Left lung (tissue), 10 donors: Measurements from ENCODE around the gene TUBA1C. TPM values are rescaled to one million over a fixed set of nuclear protein-coding genes. Genes with fewer than 3 reads are reported as not detected.
"Not testable (repeated sequence)": the region's sequence is repeated elsewhere in the genome, so short reads cannot be mapped to it uniquely, and the experiment has no call there.

Experiments used
- ATAC-seq: fragments of 200-7000 bp; cut with Tn5 transposase; one replicate; pipeline ENCODE4 v1.9.1; 2020; ENCODE audit warnings: moderate library complexity
- DNase-seq, 4 donors: peaks; one replicate each; pipeline ENCODE4 v3.0.0-alpha.2; 2013 to 2020
- H3K27ac ChIP-seq, 2 donors: fragments of 200-600 bp; sonication (generic) in 1 of 2; one replicate each; pipeline versions ENCODE4 v1.5.0 to v1.8.0; 2020 to 2021
- H3K27me3 ChIP-seq, 2 donors: fragments of 200-600 bp; sonication (generic) in 1 of 2; one replicate each; pipeline versions ENCODE4 v1.5.0 to v1.8.0; 2020 to 2021
- H3K36me3 ChIP-seq, 2 donors: fragments of 200-600 bp; sonication (generic) in 1 of 2; one replicate each; pipeline versions ENCODE4 v1.5.0 to v1.8.0; 2020 to 2021
- H3K4me1 ChIP-seq, 2 donors: fragments of 200-600 bp; one replicate each; pipeline ENCODE4 v1.8.0; 2021
- H3K4me3 ChIP-seq, 2 donors: fragments of 200-600 bp; sonication (generic) in 1 of 2; one replicate each; pipeline versions ENCODE4 v1.5.0 to v1.8.0; 2020 to 2021; ENCODE audit warnings: mild to moderate bottlenecking in 1 of 2
- H3K9me3 ChIP-seq, 2 donors: fragments of 200-600 bp; sonication (generic) in 1 of 2; one replicate each; pipeline versions ENCODE4 v1.5.0 to v1.8.0; 2020 to 2021
- CTCF ChIP-seq, 2 donors: fragments of 200-600 bp; sonication (generic) in 1 of 2; IDR thresholded peaks; one replicate each; pipeline versions ENCODE4 v1.5.0 to v1.8.0; 2021; ENCODE audit warnings: antibody characterized with exemption in 2 of 2
- intact Hi-C, 2 donors: fragments of 100-400 bp; cut with DNase I; formaldehyde crosslinking; loops; one replicate each; pipeline versions ENCODE4 v1.11.2 to v1.14.2; 2022
- polyA plus RNA-seq, 6 donors: library from polyadenylated mRNA; unstranded; fragments of 120-200 nt; gene quantifications; one replicate each; pipeline ENCODE4 v1.2.1, GENCODE V29; 2013; ENCODE audit not compliant: insufficient read length in 6 of 6
- total RNA-seq, 2 donors: library from RNA; stranded (reverse); fragmentation: NEBNext Ultra II Directional; extraction: Animal tissue kit (Norgen Biotek cat#: 25700); gene quantifications; one replicate each; pipeline ENCODE4 v1.2.1, GENCODE V29; 2021
- donor health status: DM: no; HTN: yes; CAD: no.
- donor health status: DM: no; HTN: no; CAD: no.

TUBA1C gene
- total and polyA plus RNA-seq, 8 donors, result 112 to 235 (median 160) TPM

GRCh38 chr12:49260571-49261363, 4.1 kb upstream of the TUBA1C start:
- H3K27ac ChIP-seq, result peak overlapping the region in 1 of 2 donors; percentile 7
- no peak for ATAC-seq
- H3K4me1 ChIP-seq, result peaks cover 15 to 29% of the 10 kb centered on the region in 2 donors
- H3K27me3 ChIP-seq, result no peaks in the 10 kb centered on the region
- no peaks in the 10 kb centered on the region for H3K9me3 ChIP-seq
- no peak for TF ChIP-seq CTCF (IDR thresholded peaks at IDR 0.05)
- H3K4me3 ChIP-seq, result no peak overlapping the region
- intact Hi-C loops, result no loop called here
- H3K36me3 ChIP-seq, result no peaks in the 10 kb centered on the region
- DNase-seq, result no peak

GRCh38 chr12:49261721-49262120, 3.2 kb upstream of the TUBA1C start:
- Histone ChIP-seq H3K27me3 (no peaks in the 10 kb centered on the region), H3K27ac (no peak overlapping the region), H3K9me3 (no peaks in the 10 kb centered on the region), H3K4me1 (peaks cover 23 to 37% of the 10 kb centered on the region in 2 donors), H3K4me3 (no peak overlapping the region), H3K36me3 (peaks cover 0 to 4% of the 10 kb centered on the region in 2 donors)
- intact Hi-C loops, result no loop called here
- DNase-seq (no peak), ATAC-seq (no peak)
- no peak for TF ChIP-seq CTCF (IDR thresholded peaks at IDR 0.05)

GRCh38 chr12:49263400-49263763, 1.5 kb upstream of the TUBA1C start:
- H3K4me1 ChIP-seq, result peaks cover 33 to 54% of the 10 kb centered on the region in 2 donors
- no peak for TF ChIP-seq CTCF (IDR thresholded peaks at IDR 0.05)
- no peak for ATAC-seq
- no peak overlapping the region for H3K27ac ChIP-seq
- no peak for DNase-seq
- peaks cover 0 to 17% of the 10 kb centered on the region in 2 donors for H3K36me3 ChIP-seq
- intact Hi-C loops, result no loop called here
- H3K27me3 ChIP-seq, result no peaks in the 10 kb centered on the region
- peak overlapping the region in 1 of 2 donors; percentile 90 for H3K4me3 ChIP-seq
- H3K9me3 ChIP-seq, result no peaks in the 10 kb centered on the region

- Histone ChIP-seq H3K36me3 (peaks cover 0 to 23% of the 10 kb centered on the region in 2 donors), H3K9me3 (no peaks in the 10 kb centered on the region), H3K4me3 (peak overlapping the region; percentile 90 to 94), H3K4me1 (peaks cover 39 to 64% of the 10 kb centered on the region in 2 donors), H3K27me3 (no peaks in the 10 kb centered on the region), H3K27ac (peak overlapping the region; percentile 91 to 99)
- TF ChIP-seq CTCF (IDR thresholded peaks at IDR 0.05), result no peak
- DNase-seq (peak in 1 of 4 donors; percentile 90), ATAC-seq (peak; percentile 54)
- intact Hi-C loops, result no loop called here
These were observed 413 bp upstream of the TUBA1C start for GRCh38 chr12:49264466-49264872.

- intact Hi-C loops, H3K27me3 ChIP-seq, ATAC-seq, H3K9me3 ChIP-seq, DNase-seq: not testable (repeated sequence)
- peaks cover 0 to 68% of the 10 kb centered on the region in 2 donors for H3K36me3 ChIP-seq
- H3K27ac ChIP-seq, result peak overlapping the region; percentile 62 to 69
- H3K4me3 ChIP-seq, result peak overlapping the region in 1 of 2 donors; percentile 12
- H3K4me1 ChIP-seq, result peaks cover 26 to 47% of the 10 kb centered on the region in 2 donors
These were observed 4.3 kb downstream of the TUBA1C start for GRCh38 chr12:49269191-49269590.
